IMR-90 (cell line): ENCODE measurements around the gene FDCSP. TPM values are rescaled to one million over a fixed set of nuclear protein-coding genes. Genes with fewer than 3 reads are reported as not detected.

Experiments
- ATAC-seq: fragments of 200-7000 bp; cut with Tn5 transposase; 2 replicates; pipeline ENCODE4 v1.9.1; 2020; ENCODE audit warnings: low read depth, mild to moderate bottlenecking, moderate library complexity
- Bru-seq: library from RNA; stranded (reverse); fragments of 400-500 nt; gene quantifications from one replicate; lab custom pipeline; 2021; lab: Mats Ljungman, UMichigan
- BruChase-seq, 2 experiments: library from RNA; stranded (reverse); fragments of 400-500 nt; gene quantifications; one replicate each; lab custom pipeline; 2021; lab: Mats Ljungman, UMichigan
- BruUV-seq: library from RNA; stranded (reverse); fragments of 400-500 nt; replicated peaks from 2 replicates; lab custom pipeline; 2021; lab: Mats Ljungman, UMichigan
- CTCF ChIA-PET: fragments of 300-600 bp; formaldehyde crosslinking; extraction: SDS; loops from one replicate; lab custom pipeline; 2021; ENCODE audit warnings: antibody characterized with exemption; lab: Yijun Ruan, JAX
- POLR2A ChIA-PET: fragments of 300-600 bp; sonication (Branson Sonifier 250); formaldehyde crosslinking; loops from one replicate; lab custom pipeline; 2022; ENCODE audit warnings: antibody characterized with exemption; ENCODE audit not compliant: unreplicated experiment; lab: Charles Lee
- DNase-seq: peaks from one replicate; pipeline ENCODE4 v3.0.0; 2013
- H2AFZ ChIP-seq: replicated peaks from 2 replicates; pipeline ENCODE3; 2013; ENCODE audit warnings: low read length, mild to moderate bottlenecking; ENCODE audit not compliant: poor library complexity
- H2AK5ac ChIP-seq: 2 replicates; pipeline ENCODE4 v1.6.1; 2013; ENCODE audit warnings: low read depth, low read length, inconsistent platforms
- H2AK9ac ChIP-seq: replicated peaks from 2 replicates; pipeline ENCODE3; 2013; ENCODE audit warnings: mild to moderate bottlenecking, low read depth, low read length, moderate library complexity; ENCODE audit not compliant: poor library complexity
- H2BK120ac ChIP-seq: 2 replicates; pipeline ENCODE4 v1.6.1; 2013; ENCODE audit warnings: low read depth, low read length, inconsistent platforms
- H2BK15ac ChIP-seq: 3 replicates; pipeline ENCODE4 v1.6.1; 2013; ENCODE audit warnings: low read depth, low read length, inconsistent platforms
- H2BK20ac ChIP-seq: 2 replicates; pipeline ENCODE4 v1.6.1; 2013; ENCODE audit warnings: low read depth, mild to moderate bottlenecking, inconsistent platforms, low read length, moderate library complexity
- H2BK5ac ChIP-seq: 2 replicates; pipeline ENCODE4 v1.6.1; 2013; ENCODE audit warnings: mild to moderate bottlenecking, low read depth, low read length, inconsistent platforms; ENCODE audit not compliant: poor library complexity, severe bottlenecking
- H3K14ac ChIP-seq: replicated peaks from 2 replicates; pipeline ENCODE4 v1.6.1; 2013; ENCODE audit warnings: low read depth, low read length, inconsistent platforms
- H3K18ac ChIP-seq: 2 replicates; pipeline ENCODE4 v1.6.1; 2013; ENCODE audit warnings: low read depth, low read length, control low read depth
- H3K23ac ChIP-seq: 2 replicates; pipeline ENCODE4 v1.6.1; 2013; ENCODE audit warnings: low read depth, low read length, inconsistent platforms
- H3K27ac ChIP-seq: 2 replicates; pipeline ENCODE4 v1.5.1; 2013; ENCODE audit warnings: mild to moderate bottlenecking, control low read depth, low read length; ENCODE audit not compliant: insufficient read depth
- H3K27me3 ChIP-seq: 2 replicates; pipeline ENCODE4 v1.6.1; 2013; ENCODE audit warnings: low read length; ENCODE audit not compliant: control insufficient read depth, insufficient read depth
- H3K36me3 ChIP-seq: 2 replicates; pipeline ENCODE4 v1.6.1; 2013; ENCODE audit warnings: low read length, mixed read lengths; ENCODE audit not compliant: control insufficient read depth, insufficient read depth
- H3K4ac ChIP-seq: 2 replicates; pipeline ENCODE4 v1.6.1; 2013; ENCODE audit warnings: low read depth, low read length, inconsistent platforms
- H3K4me1 ChIP-seq: 2 replicates; pipeline ENCODE4 v1.6.1; 2013; ENCODE audit warnings: low read length, mixed read lengths; ENCODE audit not compliant: control insufficient read depth, insufficient read depth
- H3K4me2 ChIP-seq: 2 replicates; pipeline ENCODE4 v1.6.1; 2013; ENCODE audit warnings: low read depth, mild to moderate bottlenecking, control low read depth, low read length, moderate library complexity
- H3K4me3 ChIP-seq: 2 replicates; pipeline ENCODE4 v1.5.1; 2013; ENCODE audit warnings: low read depth, mild to moderate bottlenecking, control low read depth, low read length, moderate library complexity; ENCODE audit not compliant: insufficient read depth
- H3K56ac ChIP-seq: 2 replicates; pipeline ENCODE4 v1.6.1; 2013; ENCODE audit warnings: low read length, inconsistent platforms; ENCODE audit not compliant: insufficient read depth; ENCODE audit errors: extremely low read depth
- H3K79me1 ChIP-seq, 2 experiments: 2 replicates each; pipeline ENCODE4 v1.6.1; 2013; ENCODE audit warnings: low read length in 2 of 2, inconsistent platforms in 1 of 2, low read depth in 1 of 2
- H3K9ac ChIP-seq: 2 replicates; pipeline ENCODE4 v1.6.1; 2013; ENCODE audit warnings: low read depth, low read length, control low read depth
- H3K9me1 ChIP-seq: 2 replicates; pipeline ENCODE4 v1.6.1; 2013; ENCODE audit warnings: low read length, inconsistent platforms; ENCODE audit not compliant: insufficient read depth
- H3K9me3 ChIP-seq: 2 replicates; pipeline ENCODE4 v1.6.1; 2013; ENCODE audit warnings: low read length; ENCODE audit not compliant: control insufficient read depth, insufficient read depth
- H4K20me1 ChIP-seq: 2 replicates; pipeline ENCODE4 v1.6.1; 2013; ENCODE audit warnings: low read length, inconsistent platforms; ENCODE audit not compliant: insufficient read depth
- H4K5ac ChIP-seq: 2 replicates; pipeline ENCODE4 v1.6.1; 2013; ENCODE audit warnings: mild to moderate bottlenecking, low read depth, low read length, control low read depth
- H4K8ac ChIP-seq, 2 experiments: 2 replicates each; pipeline ENCODE4 v1.6.1; 2013; ENCODE audit warnings: low read depth in 2 of 2, low read length in 2 of 2, control low read depth in 1 of 2, inconsistent platforms in 1 of 2
- H4K91ac ChIP-seq: 2 replicates; pipeline ENCODE4 v1.6.1; 2013; ENCODE audit warnings: low read depth, low read length, inconsistent platforms; ENCODE audit not compliant: insufficient read depth
- BHLHE40 ChIP-seq: fragments of 150-350 bp; IDR thresholded peaks from 2 replicates; pipeline ENCODE4 v1.6.1; 2016; ENCODE audit warnings: mild to moderate bottlenecking, low read depth, low read length
- CEBPB ChIP-seq: IDR thresholded peaks from 2 replicates; pipeline ENCODE4 v1.6.1; 2012; ENCODE audit warnings: low read depth, low read length, improper control_type of control experiment
- CHD1 ChIP-seq: IDR thresholded peaks from 2 replicates; pipeline ENCODE4 v1.6.1; 2012; ENCODE audit warnings: low read depth, low read length, improper control_type of control experiment
- FOS ChIP-seq: fragments of 150-350 bp; IDR thresholded peaks from 2 replicates; pipeline ENCODE4 v1.6.1; 2016; ENCODE audit warnings: low read depth, low read length
- MAFK ChIP-seq: IDR thresholded peaks from 2 replicates; pipeline ENCODE4 v1.6.1; 2012; ENCODE audit warnings: low read depth, low read length, improper control_type of control experiment
- MAZ ChIP-seq: IDR thresholded peaks from 2 replicates; pipeline ENCODE4 v1.6.1; 2012; ENCODE audit warnings: low read depth, mild to moderate bottlenecking, low read length, improper control_type of control experiment, moderate library complexity, borderline replicate concordance
- MXI1 ChIP-seq: IDR thresholded peaks from 2 replicates; pipeline ENCODE4 v1.6.1; 2012; ENCODE audit warnings: low read depth, mild to moderate bottlenecking, low read length, moderate library complexity, borderline replicate concordance
- NFE2L2 ChIP-seq: fragments of 150-350 bp; IDR thresholded peaks from 2 replicates; pipeline ENCODE4 v1.6.1; 2016; ENCODE audit warnings: low read depth, mild to moderate bottlenecking, low read length
- POLR2A ChIP-seq: IDR thresholded peaks from 2 replicates; pipeline ENCODE4 v1.6.1; 2012; ENCODE audit warnings: mild to moderate bottlenecking, low read depth, low read length
- RAD21 ChIP-seq: IDR thresholded peaks from 2 replicates; pipeline ENCODE4 v1.6.1; 2012; ENCODE audit warnings: low read length, improper control_type of control experiment
- RCOR1 ChIP-seq: IDR thresholded peaks from 2 replicates; pipeline ENCODE4 v1.6.1; 2012; ENCODE audit warnings: mild to moderate bottlenecking, low read length, improper control_type of control experiment; ENCODE audit not compliant: insufficient replicate concordance
- RFX5 ChIP-seq: IDR thresholded peaks from 2 replicates; pipeline ENCODE4 v1.8.0; 2012; ENCODE audit warnings: low read depth, mild to moderate bottlenecking, low read length, moderate library complexity
- SMC3 ChIP-seq: fragments of 150-350 bp; IDR thresholded peaks from 2 replicates; pipeline ENCODE4 v1.6.1; 2016; ENCODE audit warnings: low read depth, mild to moderate bottlenecking, antibody characterized with exemption, low read length, moderate library complexity
- WGBS, 2 experiments: methylation state at CpG; one replicate each; pipeline versions ENCODE4 v1.1.5 to v1.1.7; 2013; ENCODE audit warnings: missing lambda C conversion rate in 2 of 2; ENCODE audit not compliant: insufficient read length in 1 of 2; ENCODE audit errors: extremely low coverage in 2 of 2; 5-methylcytosine and 5-hydroxymethylcytosine counted together
- dilution Hi-C: fragments of 300-500 bp; cut with HindIII; formaldehyde crosslinking; loops from one replicate; pipeline ENCODE4 v1.14.3; 2018; ENCODE audit warnings: low sequenced_read_pairs; ENCODE audit not compliant: unreplicated experiment
- in situ Hi-C: fragments of 300-500 bp; cut with MboI; formaldehyde crosslinking; loops from 3 replicates; pipeline ENCODE4 v1.14.3; 2019; ENCODE audit warnings: low sequenced_read_pairs, inconsistent platforms, mixed read lengths
- intact Hi-C: fragments of 100-400 bp; cut with micrococcal nuclease; formaldehyde crosslinking; loops from 2 replicates; pipeline ENCODE4 v1.10.0; 2022
- long read RNA-seq: library from polyadenylated mRNA; unstranded; transcript quantifications from one replicate; pipeline ENCODE4 v2.0.0, GENCODE V29; 2021; ENCODE audit not compliant: unreplicated experiment
- polyA plus RNA-seq, 3 experiments: library from polyadenylated mRNA; depleted of rRNA; stranded (reverse); fragments of >200 nt; gene quantifications; 2 replicates each; pipeline ENCODE4 v1.2.3, GENCODE V29; 2012; ENCODE audit warnings: low replicate concordance in 1 of 3
- total RNA-seq: library from RNA; depleted of rRNA; stranded (reverse); fragments of >200 nt; gene quantifications from 2 replicates; pipeline ENCODE4 v1.2.3, GENCODE V29; 2012; rRNA removed
- TF ChIP-seq, protein P1 (sequence below): fragments of 150-350 bp; IDR thresholded peaks from 2 replicates; pipeline ENCODE4 v1.6.1; 2016; ENCODE audit warnings: low read depth, mild to moderate bottlenecking, low read length, moderate library complexity, borderline replicate concordance
- TF ChIP-seq, protein P2 (sequence below): conservative IDR thresholded peaks from 2 replicates; pipeline ENCODE4 v1.5.1; 2012; ENCODE audit warnings: mild to moderate bottlenecking, low read depth, low read length, improper control_type of control experiment
- TF ChIP-seq, protein P3 (sequence below): fragments of 150-350 bp; IDR thresholded peaks from 2 replicates; pipeline ENCODE4 v1.6.1; 2017; ENCODE audit warnings: mild to moderate bottlenecking, antibody characterized with exemption, low read length, low read depth

The FDCSP gene
- not detected in 2 replicates for total RNA-seq
- polyA plus RNA-seq (2012; rRNA removed): not detected in 2 replicates
- polyA plus RNA-seq (2012; cell fraction: cytosol; rRNA removed): not detected in 2 replicates
- not detected in 2 replicates for polyA plus RNA-seq (2012; cell fraction: nucleus; rRNA removed; ENCODE audit: low replicate concordance)
- Bru-seq, nascent RNA: not detected
- not detected for BruChase-seq, experiment 1, labeled RNA remaining after a 6-hour chase
- BruChase-seq, experiment 2, labeled RNA remaining after a 2-hour chase: not detected
- long read RNA-seq: 0 reads

DNA sequence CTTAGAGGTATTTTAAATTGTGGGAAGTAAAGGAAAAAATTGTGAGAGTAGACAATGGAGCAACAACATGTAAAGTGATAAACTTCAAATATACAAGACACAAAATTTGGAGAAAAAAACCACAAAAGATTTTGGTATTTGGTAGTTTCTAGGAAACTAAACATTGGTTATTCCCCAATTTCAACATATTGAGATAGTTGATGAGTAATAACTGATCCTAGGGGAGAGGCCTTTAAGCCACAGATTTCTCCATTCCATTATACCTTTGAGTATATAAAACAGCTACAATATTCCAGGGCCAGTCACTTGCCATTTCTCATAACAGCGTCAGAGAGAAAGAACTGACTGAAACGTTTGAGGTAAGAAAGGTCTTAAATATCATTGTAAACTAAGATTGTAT is at the start of gene FDCSP:
Gene FDCSP (plus strand): TSS at position 301 of the 400 bp plus-strand sequence. CDS start 5,071 bp downstream, outside the sequence.
- H3K9ac ChIP-seq: no peak within 1 kb of the TSS
- H3K14ac ChIP-seq: no peak within 1 kb of the TSS
- H2BK120ac ChIP-seq: no peak within 1 kb of the TSS
- H3K4me2 ChIP-seq: no peak within 1 kb of the TSS
- H2BK20ac ChIP-seq: no peak within 1 kb of the TSS
- TF ChIP-seq NFE2L2 (no peak), POLR2A (no peak), SMC3 (no peak), MAFK (no peak), MAZ (no peak), MXI1 (no peak), RCOR1 (no peak), CHD1 (no peak), RAD21 (no peak), BHLHE40 (no peak), FOS (no peak), CEBPB (no peak), RFX5 (no peak)
- TF ChIP-seq, protein P1, sequence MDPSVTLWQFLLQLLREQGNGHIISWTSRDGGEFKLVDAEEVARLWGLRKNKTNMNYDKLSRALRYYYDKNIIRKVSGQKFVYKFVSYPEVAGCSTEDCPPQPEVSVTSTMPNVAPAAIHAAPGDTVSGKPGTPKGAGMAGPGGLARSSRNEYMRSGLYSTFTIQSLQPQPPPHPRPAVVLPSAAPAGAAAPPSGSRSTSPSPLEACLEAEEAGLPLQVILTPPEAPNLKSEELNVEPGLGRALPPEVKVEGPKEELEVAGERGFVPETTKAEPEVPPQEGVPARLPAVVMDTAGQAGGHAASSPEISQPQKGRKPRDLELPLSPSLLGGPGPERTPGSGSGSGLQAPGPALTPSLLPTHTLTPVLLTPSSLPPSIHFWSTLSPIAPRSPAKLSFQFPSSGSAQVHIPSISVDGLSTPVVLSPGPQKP: no peak
- TF ChIP-seq, protein P2, sequence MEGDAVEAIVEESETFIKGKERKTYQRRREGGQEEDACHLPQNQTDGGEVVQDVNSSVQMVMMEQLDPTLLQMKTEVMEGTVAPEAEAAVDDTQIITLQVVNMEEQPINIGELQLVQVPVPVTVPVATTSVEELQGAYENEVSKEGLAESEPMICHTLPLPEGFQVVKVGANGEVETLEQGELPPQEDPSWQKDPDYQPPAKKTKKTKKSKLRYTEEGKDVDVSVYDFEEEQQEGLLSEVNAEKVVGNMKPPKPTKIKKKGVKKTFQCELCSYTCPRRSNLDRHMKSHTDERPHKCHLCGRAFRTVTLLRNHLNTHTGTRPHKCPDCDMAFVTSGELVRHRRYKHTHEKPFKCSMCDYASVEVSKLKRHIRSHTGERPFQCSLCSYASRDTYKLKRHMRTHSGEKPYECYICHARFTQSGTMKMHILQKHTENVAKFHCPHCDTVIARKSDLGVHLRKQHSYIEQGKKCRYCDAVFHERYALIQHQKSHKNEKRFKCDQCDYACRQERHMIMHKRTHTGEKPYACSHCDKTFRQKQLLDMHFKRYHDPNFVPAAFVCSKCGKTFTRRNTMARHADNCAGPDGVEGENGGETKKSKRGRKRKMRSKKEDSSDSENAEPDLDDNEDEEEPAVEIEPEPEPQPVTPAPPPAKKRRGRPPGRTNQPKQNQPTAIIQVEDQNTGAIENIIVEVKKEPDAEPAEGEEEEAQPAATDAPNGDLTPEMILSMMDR: no peak
- TF ChIP-seq, protein P3, sequence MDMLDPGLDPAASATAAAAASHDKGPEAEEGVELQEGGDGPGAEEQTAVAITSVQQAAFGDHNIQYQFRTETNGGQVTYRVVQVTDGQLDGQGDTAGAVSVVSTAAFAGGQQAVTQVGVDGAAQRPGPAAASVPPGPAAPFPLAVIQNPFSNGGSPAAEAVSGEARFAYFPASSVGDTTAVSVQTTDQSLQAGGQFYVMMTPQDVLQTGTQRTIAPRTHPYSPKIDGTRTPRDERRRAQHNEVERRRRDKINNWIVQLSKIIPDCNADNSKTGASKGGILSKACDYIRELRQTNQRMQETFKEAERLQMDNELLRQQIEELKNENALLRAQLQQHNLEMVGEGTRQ: no peak
- H3K9me3 ChIP-seq: no peaks in the 10 kb centered on the region
- ATAC-seq (no peak), DNase-seq (no peak)
- H2AFZ ChIP-seq: no peak within 1 kb of the TSS
- no peaks in the 10 kb centered on the region for H3K9me1 ChIP-seq
- dilution Hi-C loops (no loop called here), intact Hi-C loops (no loop called here), in situ Hi-C loops (no loop called here)
- H3K79me1 ChIP-seq: no peaks in the 10 kb centered on the region
- no peak within 1 kb of the TSS for H3K4ac ChIP-seq
- H3K4me3 ChIP-seq: no peak within 1 kb of the TSS
- H4K5ac ChIP-seq: no peak within 1 kb of the TSS
- H2BK5ac ChIP-seq: no peak within 1 kb of the TSS
- no peak within 1 kb of the TSS for H3K27ac ChIP-seq
- H3K18ac ChIP-seq: no peak within 1 kb of the TSS
- H4K20me1 ChIP-seq: no peaks in the 10 kb centered on the region
- no peaks in the 10 kb centered on the region for H3K4me1 ChIP-seq
- no TSS peak for BruUV-seq
- no peaks in the 10 kb centered on the region for H3K36me3 ChIP-seq
- no peak within 1 kb of the TSS for H2AK5ac ChIP-seq
- H3K23ac ChIP-seq: no peak within 1 kb of the TSS
- H4K8ac ChIP-seq: no peak within 1 kb of the TSS
- H4K91ac ChIP-seq: no peak within 1 kb of the TSS
- WGBS, 2 experiments: no CpG with 5 or more reads among the region's 2 CpGs
- no peaks in the 10 kb centered on the region for H3K27me3 ChIP-seq
- ChIA-PET POLR2A (no interaction called here), CTCF (interaction anchor here (0.9 kb wide), 1 partner anchor 536 kb away, joined by 3 read pairs; no protein-coding TSS in a partner anchor)
- H2BK15ac ChIP-seq: no peak within 1 kb of the TSS
- no peak within 1 kb of the TSS for H2AK9ac ChIP-seq
- no peak within 1 kb of the TSS for H3K56ac ChIP-seq
